ENCODE data around the gene PHC2. TPM values are rescaled to one million over a fixed set of nuclear protein-coding genes. Genes with fewer than 3 reads are reported as not detected.
A peak's percentile ranks its signal among the peaks of the same experiment; 100 is the strongest.

Gene PHC2
- total and polyA plus RNA-seq, 9 of the 15 experiments (the other 6 are each of a cell fraction or from before 2014, with no cell fraction given) = 3.1 to 67.6 (median 34.6) TPM

DNA sequence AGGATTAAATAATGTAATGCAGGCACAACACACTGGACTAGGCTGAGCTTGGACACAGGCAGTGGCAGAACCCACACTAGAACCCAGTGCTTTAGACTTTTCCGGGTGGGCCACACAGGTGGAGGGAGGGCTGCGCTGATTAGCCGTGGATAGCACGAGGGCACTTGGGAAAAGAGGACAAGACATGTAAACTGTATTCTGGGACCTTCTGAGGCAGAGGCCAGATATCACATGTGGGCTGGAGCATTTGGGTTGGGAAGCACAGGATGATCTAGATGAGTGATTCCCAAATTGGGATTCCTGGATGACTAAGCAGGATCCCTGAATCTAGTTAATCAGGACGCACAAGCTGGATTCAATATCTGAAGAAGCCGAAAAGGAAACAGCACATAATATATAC, 89.7 kb downstream of the PHC2 start (continued):
- TF ChIP-seq, protein P1, sequence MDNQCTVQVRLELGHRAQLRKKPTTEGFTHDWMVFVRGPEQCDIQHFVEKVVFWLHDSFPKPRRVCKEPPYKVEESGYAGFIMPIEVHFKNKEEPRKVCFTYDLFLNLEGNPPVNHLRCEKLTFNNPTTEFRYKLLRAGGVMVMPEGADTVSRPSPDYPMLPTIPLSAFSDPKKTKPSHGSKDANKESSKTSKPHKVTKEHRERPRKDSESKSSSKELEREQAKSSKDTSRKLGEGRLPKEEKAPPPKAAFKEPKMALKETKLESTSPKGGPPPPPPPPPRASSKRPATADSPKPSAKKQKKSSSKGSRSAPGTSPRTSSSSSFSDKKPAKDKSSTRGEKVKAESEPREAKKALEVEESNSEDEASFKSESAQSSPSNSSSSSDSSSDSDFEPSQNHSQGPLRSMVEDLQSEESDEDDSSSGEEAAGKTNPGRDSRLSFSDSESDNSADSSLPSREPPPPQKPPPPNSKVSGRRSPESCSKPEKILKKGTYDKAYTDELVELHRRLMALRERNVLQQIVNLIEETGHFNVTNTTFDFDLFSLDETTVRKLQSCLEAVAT (IDR thresholded peaks at IDR 0.05) = no peak
- TF ChIP-seq SLC30A9 (CRISPR knock-in tag; IDR thresholded peaks at IDR 0.05) = no peak

DNA sequence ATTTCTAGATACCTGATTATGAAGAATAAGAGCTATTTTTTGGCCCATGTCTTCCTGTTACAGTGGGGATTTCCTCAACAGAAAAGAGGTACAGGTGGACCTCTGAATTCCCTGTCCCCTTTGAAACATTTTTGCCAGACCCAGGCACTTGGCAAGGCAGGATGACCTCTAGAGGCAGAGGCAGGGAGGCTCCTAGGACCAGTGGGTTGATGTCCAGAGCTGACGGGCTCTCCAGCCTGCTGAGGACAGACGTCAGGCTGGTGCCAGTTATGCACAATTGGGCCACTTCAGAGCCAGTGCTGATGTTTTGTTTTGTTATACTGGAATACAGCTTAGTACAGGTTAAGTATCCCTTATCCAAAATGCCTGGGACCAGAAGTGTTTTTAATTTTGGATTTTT, 91.5 kb downstream of the PHC2 start:
- ChIA-PET CTCF (ENCODE audit: low intra/inter-chr PET ratio) (interaction anchor here (0.6 kb wide), 1 partner anchor 52 kb away, joined by 3 read pairs; no protein-coding TSS in a partner anchor), POLR2A (interaction anchor here (0.6 to 2.2 kb wide), 10 partner anchors 8 to 773 kb away, joined by 3 to 13 read pairs (median 4); no protein-coding TSS in a partner anchor)
- 0 out of 2 replicates have a peak overlapping the region, but pooled peaks have one; percentile 4 for H3K4me2 ChIP-seq (ENCODE audit: insufficient read depth, low read length)
- H3K4me3 ChIP-seq = no peak overlapping the region
- peaks cover 36% of the 10 kb centered on the region for H3K36me3 ChIP-seq (ENCODE audit: control insufficient read depth, insufficient read depth, low read length)
- H2AFZ ChIP-seq (ENCODE audit: low read depth, low read length) = no peak overlapping the region
- H3K9me1 ChIP-seq (ENCODE audit: control insufficient read depth, insufficient read depth, low read length) = peaks cover 13% of the 10 kb centered on the region
- peak; percentile 47 for ATAC-seq
- WGBS (ENCODE audit: insufficient coverage, low coverage, missing lambda C conversion rate) = 90% methylated on average over 2 of the region's 2 CpGs
- intact Hi-C loops (cut with micrococcal nuclease) (no loop called here), in situ Hi-C loops (cut with MboI) (no loop called here)
- TF ChIP-seq TFAM (CRISPR knock-in tag; conservative IDR thresholded peaks at IDR 0.05) (no peak), ZNF184 (CRISPR knock-in tag; IDR thresholded peaks at IDR 0.05) (no peak), CTCF (IDR thresholded peaks at IDR 0.05 in 2 of 3, conservative IDR thresholded peaks at IDR 0.05 in 1 of 3; ENCODE audit: insufficient read depth in 2 of 3, low read depth in 1 of 3, low read length in 3 of 3) (0 out of 6 replicates have a peak, but pooled peaks of 2 of the 3 experiments have one; percentile 6 to 27), TCF15 (CRISPR knock-in tag; IDR thresholded peaks at IDR 0.05) (no peak)
- no peak overlapping the region for H3K9ac ChIP-seq (ENCODE audit: insufficient read depth in 1 of 2, low read depth in 2 of 2, low read length in 2 of 2)
- H3K79me2 ChIP-seq (ENCODE audit: control insufficient read depth, insufficient read depth, low read length) = peaks cover 37% of the 10 kb centered on the region
- H3K27ac ChIP-seq (ENCODE audit: extremely low read depth, low read depth, low read length) = no peak overlapping the region
- peaks cover 8 to 17% of the 10 kb centered on the region in 2 experiments; a peak in 4 of 5 replicates for H3K4me1 ChIP-seq (replicated peaks in 1 of 2; ENCODE audit: control insufficient read depth in 2 of 2, insufficient read depth in 2 of 2, low read length in 2 of 2)
- peaks cover 40% of the 10 kb centered on the region for H4K20me1 ChIP-seq (replicated peaks; ENCODE audit: control insufficient read depth, insufficient read depth, low read length)
- no peaks in the 10 kb centered on the region for H3K27me3 ChIP-seq (ENCODE audit: control insufficient read depth in 2 of 2, insufficient read depth in 2 of 2, low read length in 2 of 2)
- no peaks in the 10 kb centered on the region for H3K9me3 ChIP-seq (replicated peaks; ENCODE audit: control insufficient read depth, insufficient read depth, low read depth, low read length)
- no peak for DNase-seq (ENCODE audit: extremely low read depth in 1 of 4, low spot score in 3 of 4)
- FAIRE-seq = no peak
- no TSS peak for BruUV-seq (replicated peaks)

Measured in K562 (cell line).